Measurements from ENCODE around the gene ITGA6. TPM values are rescaled to one million over a fixed set of nuclear protein-coding genes. Genes with fewer than 3 reads are reported as not detected.

Gene ITGA6
- total RNA-seq, 4 donors from 2014 or later: 29.9 to 46.5 (median 36.6) TPM

GRCh38 chr2:172481507-172482262, 54.3 kb downstream of the ITGA6 start:
- peaks cover 0 to 62% (median 2%) of the 10 kb centered on the region in 4 donors for H3K36me3 ChIP-seq
- no peak for TF ChIP-seq POLR2A (IDR thresholded peaks at IDR 0.05; ENCODE audit: low read depth)
- DNase-seq (ENCODE audit: extremely low spot score): no peak
- H3K9me3 ChIP-seq: no peaks in the 10 kb centered on the region
- H3K4me3 ChIP-seq: no peak overlapping the region
- H3K27me3 ChIP-seq: peaks cover 0 to 3% (median 0%) of the 10 kb centered on the region in 4 donors
- intact Hi-C loops (cut with DNase I): no loop called here
- no peak overlapping the region for H3K27ac ChIP-seq (replicated peaks in 1 of 4)
- WGBS: 82% methylated on average over 7 of the region's 7 CpGs
- peaks cover 0 to 21% (median 14%) of the 10 kb centered on the region in 4 donors for H3K4me1 ChIP-seq

DNA sequence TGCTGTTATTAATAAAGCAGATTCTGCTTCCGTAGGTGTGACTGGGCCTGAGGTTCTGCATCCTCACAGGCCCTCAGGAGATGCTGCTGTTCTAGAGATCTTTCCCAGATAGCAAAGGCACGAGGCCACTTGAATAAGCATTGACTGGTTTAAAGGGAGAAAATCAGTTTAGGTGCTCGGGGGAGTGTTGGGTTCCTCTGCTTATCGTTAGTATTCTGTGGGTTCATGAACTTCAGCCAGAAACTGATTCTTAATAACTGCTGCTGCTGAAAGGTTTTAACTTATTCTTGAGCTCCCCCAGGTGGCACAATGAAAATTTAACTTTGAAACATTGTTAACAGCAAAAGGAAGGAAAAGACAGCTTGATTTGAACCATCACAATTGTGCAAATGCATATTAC, 56.9 kb downstream of the ITGA6 start:
- no peaks in the 10 kb centered on the region for H3K9me3 ChIP-seq
- TF ChIP-seq POLR2A (IDR thresholded peaks at IDR 0.05; ENCODE audit: low read depth) (no peak), EP300 (IDR thresholded peaks at IDR 0.05) (no peak), POLR2AphosphoS5 (IDR thresholded peaks at IDR 0.05) (no peak)
- TF ChIP-seq, protein P1, sequence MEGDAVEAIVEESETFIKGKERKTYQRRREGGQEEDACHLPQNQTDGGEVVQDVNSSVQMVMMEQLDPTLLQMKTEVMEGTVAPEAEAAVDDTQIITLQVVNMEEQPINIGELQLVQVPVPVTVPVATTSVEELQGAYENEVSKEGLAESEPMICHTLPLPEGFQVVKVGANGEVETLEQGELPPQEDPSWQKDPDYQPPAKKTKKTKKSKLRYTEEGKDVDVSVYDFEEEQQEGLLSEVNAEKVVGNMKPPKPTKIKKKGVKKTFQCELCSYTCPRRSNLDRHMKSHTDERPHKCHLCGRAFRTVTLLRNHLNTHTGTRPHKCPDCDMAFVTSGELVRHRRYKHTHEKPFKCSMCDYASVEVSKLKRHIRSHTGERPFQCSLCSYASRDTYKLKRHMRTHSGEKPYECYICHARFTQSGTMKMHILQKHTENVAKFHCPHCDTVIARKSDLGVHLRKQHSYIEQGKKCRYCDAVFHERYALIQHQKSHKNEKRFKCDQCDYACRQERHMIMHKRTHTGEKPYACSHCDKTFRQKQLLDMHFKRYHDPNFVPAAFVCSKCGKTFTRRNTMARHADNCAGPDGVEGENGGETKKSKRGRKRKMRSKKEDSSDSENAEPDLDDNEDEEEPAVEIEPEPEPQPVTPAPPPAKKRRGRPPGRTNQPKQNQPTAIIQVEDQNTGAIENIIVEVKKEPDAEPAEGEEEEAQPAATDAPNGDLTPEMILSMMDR (IDR thresholded peaks at IDR 0.05): peak in 1 of 3 experiments; percentile 9
- H3K27me3 ChIP-seq: peaks cover 0 to 3% (median 0%) of the 10 kb centered on the region in 4 donors
- no peak overlapping the region for H3K4me3 ChIP-seq
- H3K36me3 ChIP-seq: peaks cover 0 to 63% (median 9%) of the 10 kb centered on the region in 4 donors
- intact Hi-C loops (cut with DNase I): no loop called here
- DNase-seq (ENCODE audit: extremely low spot score): no peak
- 40% methylated on average over 4 of the region's 4 CpGs for WGBS
- no peak overlapping the region for H3K27ac ChIP-seq (replicated peaks in 1 of 4)
- H3K4me1 ChIP-seq: peaks cover 0 to 21% (median 14%) of the 10 kb centered on the region in 4 donors

DNA sequence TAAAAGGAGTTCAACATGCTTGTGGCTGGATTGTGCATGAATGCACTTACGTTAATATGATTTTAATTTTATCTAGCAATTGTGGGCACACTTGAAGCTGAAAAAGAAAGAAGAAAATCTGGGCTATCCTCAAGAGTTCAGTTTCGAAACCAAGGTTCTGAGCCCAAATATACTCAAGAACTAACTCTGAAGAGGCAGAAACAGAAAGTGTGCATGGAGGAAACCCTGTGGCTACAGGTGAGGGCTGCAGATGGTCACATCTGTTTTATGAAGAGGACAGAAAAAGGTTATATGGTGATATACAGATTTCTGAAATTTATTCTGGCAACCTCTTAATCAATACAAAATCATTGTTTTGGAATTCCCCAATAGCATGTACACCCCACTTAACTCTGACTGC, 57.3 kb downstream of the ITGA6 start:
- H3K36me3 ChIP-seq: peaks cover 0 to 63% (median 9%) of the 10 kb centered on the region in 4 donors
- intact Hi-C loops (cut with DNase I): no loop called here
- H3K27me3 ChIP-seq: no peaks in the 10 kb centered on the region
- H3K4me1 ChIP-seq: peaks cover 0 to 18% (median 13%) of the 10 kb centered on the region in 4 donors
- H3K9me3 ChIP-seq: no peaks in the 10 kb centered on the region
- no peak overlapping the region for H3K4me3 ChIP-seq
- WGBS: 88% methylated on average over 2 of the region's 2 CpGs
- no peak for DNase-seq (ENCODE audit: extremely low spot score)
- no peak overlapping the region for H3K27ac ChIP-seq (replicated peaks in 1 of 4)
- TF ChIP-seq POLR2AphosphoS5 (IDR thresholded peaks at IDR 0.05) (no peak), POLR2A (IDR thresholded peaks at IDR 0.05; ENCODE audit: low read depth) (no peak), EP300 (IDR thresholded peaks at IDR 0.05) (no peak)
- TF ChIP-seq, protein P1 (IDR thresholded peaks at IDR 0.05): no peak

GRCh38 chr2:172488556-172488955, 61.2 kb downstream of the ITGA6 start:
- Histone ChIP-seq H3K27me3 (no peaks in the 10 kb centered on the region), H3K4me1 (no peaks in the 10 kb centered on the region), H3K4me3 (no peak overlapping the region), H3K9me3 (no peaks in the 10 kb centered on the region), H3K36me3 (peaks cover 0 to 88% (median 24%) of the 10 kb centered on the region in 4 donors), H3K27ac (replicated peaks in 1 of 4) (no peak overlapping the region)
- TF ChIP-seq POLR2A (IDR thresholded peaks at IDR 0.05; ENCODE audit: low read depth) (no peak), POLR2AphosphoS5 (IDR thresholded peaks at IDR 0.05) (no peak), EP300 (IDR thresholded peaks at IDR 0.05) (no peak)
- TF ChIP-seq, protein P1 (IDR thresholded peaks at IDR 0.05): no peak
- intact Hi-C loops (cut with DNase I): no loop called here
- no peak for DNase-seq (ENCODE audit: extremely low spot score)
- 89% methylated on average over 3 of the region's 3 CpGs for WGBS

- Histone ChIP-seq H3K27me3 (no peaks in the 10 kb centered on the region), H3K4me1 (no peaks in the 10 kb centered on the region), H3K4me3 (no peak overlapping the region), H3K36me3 (peaks cover 0 to 96% (median 25%) of the 10 kb centered on the region in 4 donors), H3K9me3 (no peaks in the 10 kb centered on the region), H3K27ac (replicated peaks in 1 of 4) (no peak overlapping the region)
- TF ChIP-seq, protein P1 (IDR thresholded peaks at IDR 0.05): no peak
- TF ChIP-seq POLR2AphosphoS5 (IDR thresholded peaks at IDR 0.05) (no peak), POLR2A (IDR thresholded peaks at IDR 0.05; ENCODE audit: low read depth) (no peak), EP300 (IDR thresholded peaks at IDR 0.05) (no peak)
- DNase-seq (ENCODE audit: extremely low spot score): no peak
- intact Hi-C loops (cut with DNase I): no loop called here
These were observed 62.3 kb downstream of the ITGA6 start for GRCh38 chr2:172489681-172490080.
